ENCODE data around the gene CDYL2.
"Not testable (repeated sequence)": the region's sequence is repeated elsewhere in the genome, so short reads cannot be mapped to it uniquely, and the experiment has no call there.

The CDYL2 gene

GRCh38 chr16:80809366-80809765, 5.0 kb upstream of the CDYL2 start:
- DNase-seq (ENCODE audit: low spot score) = no peak

- no peak for DNase-seq (ENCODE audit: low spot score)
Observed at GRCh38 chr16:80807906-80808305, 3.5 kb upstream of the CDYL2 start.

- no peak for DNase-seq (ENCODE audit: low spot score)
Observed at GRCh38 chr16:80806927-80807340, 2.5 kb upstream of the CDYL2 start.

GRCh38 chr16:80806289-80806688, 1.9 kb upstream of the CDYL2 start:
- no peak for DNase-seq (ENCODE audit: low spot score)

DNA sequence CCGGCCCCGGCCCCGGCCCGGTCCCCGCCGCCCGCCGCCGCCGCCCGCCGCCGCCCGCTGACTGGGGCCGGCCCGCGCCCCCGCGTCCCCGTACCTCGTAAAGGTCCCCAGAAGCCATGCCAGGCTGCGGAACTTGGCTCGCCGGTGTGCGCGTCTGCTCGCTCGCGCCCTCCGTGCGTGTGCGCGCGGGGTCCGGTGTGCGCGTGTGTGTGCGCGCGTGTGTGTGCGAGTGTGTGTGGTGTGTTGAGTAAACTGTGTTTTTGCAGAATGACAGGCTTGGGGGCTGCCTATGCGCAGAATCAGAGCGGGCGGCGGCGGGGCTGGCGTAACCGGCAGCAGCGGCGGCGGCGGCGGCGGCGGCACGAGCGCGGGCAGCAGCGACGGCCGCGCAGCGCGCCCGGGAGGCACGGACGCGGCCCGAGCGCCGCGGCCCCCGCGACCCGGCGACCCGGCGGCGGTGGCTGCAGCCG, 307 bp downstream of the CDYL2 start:
- peak; percentile 64 for DNase-seq (ENCODE audit: low spot score)

GRCh38 chr16:80803339-80804055, 901 bp downstream of the CDYL2 start:
- DNase-seq (ENCODE audit: low spot score) = peak; percentile 67

DNA sequence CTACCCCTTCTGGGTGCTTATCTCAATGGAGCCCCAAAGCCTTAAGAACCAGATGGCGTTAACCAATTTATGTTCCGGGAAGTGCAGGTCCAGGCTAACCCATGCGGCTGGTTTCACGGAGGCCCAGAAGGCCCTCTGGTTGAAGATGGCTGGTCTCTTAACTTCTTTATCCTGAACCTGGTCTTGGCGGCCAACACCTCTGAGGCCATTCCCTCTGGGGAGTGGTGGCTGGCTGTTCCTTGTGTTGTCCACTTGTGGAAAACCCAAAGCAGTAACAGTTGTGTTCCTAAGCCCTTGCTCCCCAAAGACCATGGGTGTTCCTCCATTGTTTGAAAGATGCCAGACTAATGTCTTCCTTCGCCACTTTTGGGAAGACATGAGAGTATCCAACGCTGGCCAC, 1.5 kb downstream of the CDYL2 start:
- DNase-seq (ENCODE audit: low spot score) = no peak

GRCh38 chr16:80802138-80802537, 2.3 kb downstream of the CDYL2 start:
- DNase-seq (ENCODE audit: low spot score) = no peak

GRCh38 chr16:80794071-80794470, 10.3 kb downstream of the CDYL2 start:
- no peak for DNase-seq (ENCODE audit: low spot score)

DNA sequence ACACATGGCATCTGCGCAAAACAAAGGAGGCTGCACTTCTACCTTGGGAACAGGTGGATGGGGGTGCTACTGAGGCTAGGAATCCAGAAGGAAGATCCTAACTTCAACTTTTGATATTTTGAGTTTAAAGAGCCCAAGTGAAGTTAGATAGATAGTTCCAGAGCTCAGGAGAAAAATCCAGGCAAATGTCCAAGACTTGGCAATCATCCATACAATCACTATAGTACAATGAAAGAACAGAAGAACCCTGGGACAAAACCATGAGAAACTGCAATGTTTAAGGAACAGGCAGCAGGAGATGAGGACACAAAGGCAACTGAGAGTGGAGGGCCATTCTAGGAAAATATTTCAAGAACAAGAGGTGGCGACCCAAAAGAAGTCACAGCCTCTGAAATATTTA, 12.4 kb downstream of the CDYL2 start:
- no peak for DNase-seq (ENCODE audit: low spot score)

- no peak for DNase-seq (ENCODE audit: low spot score)
Observed at GRCh38 chr16:80791411-80791810, 13.0 kb downstream of the CDYL2 start.

DNA sequence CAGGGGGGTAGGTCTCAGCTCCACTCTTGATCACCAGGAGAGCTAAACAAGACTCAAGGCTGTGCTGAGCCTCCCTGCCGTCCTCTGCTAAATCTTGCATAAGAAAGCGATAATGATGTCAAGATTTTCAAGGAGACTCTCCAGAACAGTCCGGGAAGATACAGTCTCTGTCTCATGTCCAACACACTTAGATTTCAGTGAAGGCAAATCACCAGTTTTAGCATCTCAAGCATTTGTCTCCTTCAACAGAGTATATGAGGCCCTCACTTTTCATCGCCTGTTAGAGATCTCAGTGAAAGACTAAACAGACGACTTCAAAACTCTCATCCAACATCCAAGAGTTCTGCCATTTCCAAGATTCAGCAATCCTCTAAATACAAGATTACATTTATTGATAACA, 13.6 kb downstream of the CDYL2 start:
- DNase-seq (ENCODE audit: low spot score) = no peak

DNA sequence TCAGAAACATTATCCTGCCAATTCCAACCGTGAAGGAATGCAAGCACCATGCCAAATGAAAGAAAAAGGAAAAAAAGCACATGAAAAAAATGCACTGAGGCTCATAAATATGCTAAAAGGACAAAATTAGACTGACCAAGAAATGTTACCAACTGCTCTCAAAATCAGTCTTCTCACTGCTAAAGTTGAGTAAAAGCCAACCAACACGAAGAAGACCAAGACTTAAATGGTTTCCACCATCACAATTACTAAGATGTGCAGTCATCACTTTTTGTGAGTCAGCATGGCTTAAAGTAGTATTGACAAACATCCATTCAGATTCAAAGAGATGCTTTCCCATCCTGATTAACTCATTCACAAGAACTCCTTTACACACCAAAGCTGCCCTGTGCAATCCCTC, 16.4 kb downstream of the CDYL2 start:
- no peak for DNase-seq (ENCODE audit: low spot score)

- DNase-seq (ENCODE audit: low spot score) = not testable (repeated sequence)
Observed at GRCh38 chr16:80786561-80786960, 17.8 kb downstream of the CDYL2 start.

GRCh38 chr16:80784951-80785350, 19.4 kb downstream of the CDYL2 start:
- no peak for DNase-seq (ENCODE audit: low spot score)

GRCh38 chr16:80778703-80779102, 25.7 kb downstream of the CDYL2 start:
- no peak for DNase-seq (ENCODE audit: low spot score)

DNA sequence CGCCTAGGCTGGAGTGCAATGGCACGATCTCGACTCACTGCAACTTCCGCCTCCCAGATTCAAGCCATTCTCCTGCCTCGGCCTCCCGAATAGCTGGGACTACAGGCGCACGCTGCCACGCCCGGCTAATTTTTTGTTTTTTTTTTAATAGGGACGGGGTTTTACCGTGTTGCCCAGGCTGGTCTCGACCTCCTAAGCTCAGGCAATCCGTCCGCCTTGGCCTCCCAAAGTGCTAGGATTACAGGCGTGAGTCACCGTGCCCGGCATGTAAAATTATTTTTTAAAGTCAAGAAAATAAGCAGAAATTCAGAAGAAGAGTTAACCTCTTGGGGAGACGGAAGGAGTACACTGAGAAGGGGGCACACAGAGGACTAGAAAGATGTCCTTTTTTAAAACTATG, 27.5 kb downstream of the CDYL2 start:
- DNase-seq (ENCODE audit: low spot score) = no peak

GRCh38 chr16:80775450-80775849, 28.9 kb downstream of the CDYL2 start:
- DNase-seq (ENCODE audit: low spot score) = no peak

DNA sequence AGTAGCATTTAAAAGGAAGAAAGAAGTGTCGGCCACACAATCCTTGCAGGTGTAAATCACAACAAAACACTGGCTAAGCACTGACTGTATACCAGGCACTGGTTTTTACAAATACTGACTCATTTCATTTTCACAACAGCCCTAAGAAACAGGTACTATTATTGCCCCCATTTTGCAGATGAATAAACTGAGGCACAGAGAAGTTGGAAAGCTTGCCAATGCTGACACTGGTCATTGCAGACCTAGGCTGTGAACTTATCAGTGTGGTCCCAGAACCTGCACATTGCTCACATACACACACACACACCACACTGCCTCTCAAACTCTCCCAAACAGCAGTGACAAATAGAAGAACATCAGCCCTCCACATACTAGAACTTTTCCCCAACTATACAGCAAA, 37.6 kb downstream of the CDYL2 start:
- no peak for DNase-seq (ENCODE audit: low spot score)

- no peak for DNase-seq (ENCODE audit: low spot score)
Observed at GRCh38 chr16:80759419-80760162, 44.8 kb downstream of the CDYL2 start.

GRCh38 chr16:80754476-80754875, 49.9 kb downstream of the CDYL2 start:
- no peak for DNase-seq (ENCODE audit: low spot score)

GRCh38 chr16:80752541-80752940, 51.9 kb downstream of the CDYL2 start:
- DNase-seq (ENCODE audit: low spot score) = no peak

GRCh38 chr16:80751167-80751566, 53.2 kb downstream of the CDYL2 start:
- no peak for DNase-seq (ENCODE audit: low spot score)

DNA sequence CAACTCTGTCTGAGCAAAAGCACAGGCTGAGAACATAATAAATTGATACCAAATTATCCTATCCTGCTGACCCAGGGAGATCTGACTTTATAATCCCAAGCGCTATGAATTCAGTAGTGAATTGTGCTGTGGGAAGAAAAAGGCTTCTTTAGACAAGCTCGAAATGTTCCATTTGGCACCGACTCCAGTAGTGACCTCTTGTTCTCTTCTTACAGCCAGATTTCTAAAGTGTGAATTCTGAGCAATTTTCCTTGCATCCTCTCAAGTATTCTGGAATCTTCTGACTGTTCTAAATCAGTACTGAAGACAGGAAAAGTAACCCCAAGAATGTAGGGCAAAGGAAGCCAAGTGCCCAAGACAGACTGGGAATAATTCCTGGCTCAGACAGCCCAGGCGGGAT, 58.2 kb downstream of the CDYL2 start:
- no peak for DNase-seq (ENCODE audit: low spot score)

All from ecto neural progenitor cell (in vitro differentiated cells).